Measurements from ENCODE around the gene CFAP20DC.

- no peak for TF ChIP-seq GABPA (IDR thresholded peaks at IDR 0.05 in 1 of 2, conservative IDR thresholded peaks at IDR 0.05 in 1 of 2)
- TF ChIP-seq CTCF (IDR thresholded peaks at IDR 0.05; ENCODE audit: low read depth, low read length, missing input control), result no peak
- TF ChIP-seq MAX (IDR thresholded peaks at IDR 0.05), result no peak
- no peak for TF ChIP-seq RAD21 (IDR thresholded peaks at IDR 0.05)
- TF ChIP-seq SP1 (IDR thresholded peaks at IDR 0.05), result no peak
- TF ChIP-seq HNF4G (IDR thresholded peaks at IDR 0.05), result no peak
- TF ChIP-seq JUND (IDR thresholded peaks at IDR 0.05), result no peak
- no peak for TF ChIP-seq YY1 (IDR thresholded peaks at IDR 0.05)
These were observed 87.0 kb downstream of the CFAP20DC start for GRCh38 chr3:58962816-58963215.
